Activated CD4-positive, alpha-beta T cell treated with anti-CD3 and anti-CD28 coated beads for 1 hour (primary cell): Measurements from ENCODE around the gene PDHX.
"Not testable (repeated sequence)": the region's sequence is repeated elsewhere in the genome, so short reads cannot be mapped to it uniquely, and the experiment has no call there.

Experiments
- DNase-seq: peaks from one replicate; pipeline ENCODE4 v3.0.0-alpha.2; 2020

The PDHX gene

GRCh38 chr11:34913556-34913955, 2.9 kb upstream of the PDHX start:
- not testable (repeated sequence) for DNase-seq

GRCh38 chr11:34915136-34916014, 1.0 kb upstream of the PDHX start:
- DNase-seq = no peak

GRCh38 chr11:34916843-34917770, 689 bp downstream of the PDHX start:
- DNase-seq = no peak

GRCh38 chr11:34921156-34921555, 4.7 kb downstream of the PDHX start:
- no peak for DNase-seq

GRCh38 chr11:34924714-34925113, 8.3 kb downstream of the PDHX start:
- DNase-seq = no peak

- no peak for DNase-seq
Measured at GRCh38 chr11:34926101-34926830, 9.8 kb downstream of the PDHX start.

- DNase-seq = no peak
Measured at GRCh38 chr11:34926831-34927132, 10.4 kb downstream of the PDHX start.

GRCh38 chr11:34928268-34928959, 12.0 kb downstream of the PDHX start:
- DNase-seq = no peak

GRCh38 chr11:34928960-34929680, 12.7 kb downstream of the PDHX start:
- no peak for DNase-seq

- no peak for DNase-seq
Measured at GRCh38 chr11:34929794-34930763, 13.7 kb downstream of the PDHX start.

- DNase-seq = no peak
Measured at GRCh38 chr11:34936945-34937629, 20.7 kb downstream of the PDHX start.

- no peak for DNase-seq
Measured at GRCh38 chr11:34938611-34939010, 22.2 kb downstream of the PDHX start.

GRCh38 chr11:34940026-34940677, 23.7 kb downstream of the PDHX start:
- no peak for DNase-seq

GRCh38 chr11:34941688-34942087, 25.3 kb downstream of the PDHX start:
- no peak for DNase-seq

GRCh38 chr11:34944692-34945091, 28.3 kb downstream of the PDHX start:
- no peak for DNase-seq

GRCh38 chr11:34948696-34949095, 32.3 kb downstream of the PDHX start:
- no peak for DNase-seq

GRCh38 chr11:34953955-34954354, 37.5 kb downstream of the PDHX start:
- no peak for DNase-seq

GRCh38 chr11:34957206-34957605, 40.8 kb downstream of the PDHX start:
- DNase-seq = no peak

- DNase-seq = no peak
Measured at GRCh38 chr11:34957606-34958005, 41.2 kb downstream of the PDHX start.

- DNase-seq = no peak
Measured at GRCh38 chr11:34959770-34960169, 43.4 kb downstream of the PDHX start.
